ENCODE results near the gene HOXC10. TPM values are rescaled to one million over a fixed set of nuclear protein-coding genes. Genes with fewer than 3 reads are reported as not detected.
A peak's percentile ranks its signal among the peaks of the same experiment; 100 is the strongest.

HOXC10 gene
- total and polyA plus RNA-seq, 2 experiments from 2014 or later, result not detected

DNA sequence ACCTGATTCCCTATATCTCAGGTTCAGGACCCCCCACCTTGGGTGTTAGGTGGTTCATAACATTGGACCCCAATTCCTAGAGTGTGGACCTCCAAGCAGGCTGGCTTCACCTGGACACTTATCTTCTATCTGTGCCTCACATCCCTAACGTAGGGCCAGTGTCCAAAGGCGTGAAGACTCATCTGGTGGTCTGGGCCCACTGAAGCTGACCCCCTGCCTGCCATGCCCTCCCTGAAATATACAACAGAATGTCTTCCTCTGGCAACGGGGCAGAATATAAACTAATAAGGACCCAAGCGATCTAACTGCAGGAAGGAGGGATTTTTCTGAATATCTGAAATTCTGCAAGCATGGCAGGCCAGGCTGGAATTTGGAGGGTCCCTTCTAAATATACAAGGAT lies 40.7 kb upstream of the HOXC10 start (continued):
- TF ChIP-seq JUNB (IDR thresholded peaks at IDR 0.05; ENCODE audit: unreplicated experiment) (no peak), EZH2phosphoT487 (IDR thresholded peaks at IDR 0.05; ENCODE audit: unreplicated experiment) (no peak), STAT1 (IDR thresholded peaks at IDR 0.05; ENCODE audit: unreplicated experiment) (no peak), REST (IDR thresholded peaks at IDR 0.05; ENCODE audit: unreplicated experiment) (no peak)

- Mint-ChIP-seq H3K4me3 (peak overlapping the region; percentile 21; the same call in 1 of the 3 replicates), H3K27ac (no peak overlapping the region), H3K36me3 (ENCODE audit: low read depth) (no peaks in the 10 kb centered on the region; the same call in 2 of the 3 replicates), H3K9me3 (no peaks in the 10 kb centered on the region; the same call in 2 of the 3 replicates), H3K4me1 (peaks cover 10% of the 10 kb centered on the region), H3K27me3 (ENCODE audit: insufficient read depth, low read depth, poor library complexity) (peaks cover 99% of the 10 kb centered on the region)
- Histone ChIP-seq H3F3A (replicated peaks; ENCODE audit: low read depth) (peaks cover 29% of the 10 kb centered on the region), H3K27me3 (ENCODE audit: insufficient read depth) (peaks cover 100% of the 10 kb centered on the region), H3K79me2 (replicated peaks; ENCODE audit: insufficient read depth) (no peaks in the 10 kb centered on the region), H2AFZ (no peak overlapping the region), H3K9me2 (ENCODE audit: insufficient read depth) (no peaks in the 10 kb centered on the region), H3K4me1 (ENCODE audit: insufficient read depth) (peaks cover 25% of the 10 kb centered on the region; the same call in 1 of the 2 replicates), H3K4me2 (no peak overlapping the region), H3K36me3 (ENCODE audit: insufficient read depth) (no peaks in the 10 kb centered on the region), H3K4me3 (0 out of 2 replicates have a peak overlapping the region, but pooled peaks have one; percentile 23), H3K27ac (ENCODE audit: low read depth) (no peak overlapping the region), H4K20me1 (replicated peaks; ENCODE audit: insufficient read depth) (peaks cover 72% of the 10 kb centered on the region)
- DNase-seq (ENCODE audit: low spot score) (peak; percentile 66), ATAC-seq (peak; percentile 57)
- TF ChIP-seq REST (IDR thresholded peaks at IDR 0.05; ENCODE audit: unreplicated experiment) (peak; percentile 20), EZH2phosphoT487 (IDR thresholded peaks at IDR 0.05; ENCODE audit: unreplicated experiment) (peak; percentile 95), STAT1 (IDR thresholded peaks at IDR 0.05; ENCODE audit: unreplicated experiment) (no peak), POLR2AphosphoS5 (IDR thresholded peaks at IDR 0.05; ENCODE audit: low read depth) (no peak), NANOG (IDR thresholded peaks at IDR 0.05; ENCODE audit: borderline replicate concordance) (no peak), ZNF331 (CRISPR knock-in tag; IDR thresholded peaks at IDR 0.05; ENCODE audit: low read depth) (no peak)
- TF ChIP-seq, protein P1, sequence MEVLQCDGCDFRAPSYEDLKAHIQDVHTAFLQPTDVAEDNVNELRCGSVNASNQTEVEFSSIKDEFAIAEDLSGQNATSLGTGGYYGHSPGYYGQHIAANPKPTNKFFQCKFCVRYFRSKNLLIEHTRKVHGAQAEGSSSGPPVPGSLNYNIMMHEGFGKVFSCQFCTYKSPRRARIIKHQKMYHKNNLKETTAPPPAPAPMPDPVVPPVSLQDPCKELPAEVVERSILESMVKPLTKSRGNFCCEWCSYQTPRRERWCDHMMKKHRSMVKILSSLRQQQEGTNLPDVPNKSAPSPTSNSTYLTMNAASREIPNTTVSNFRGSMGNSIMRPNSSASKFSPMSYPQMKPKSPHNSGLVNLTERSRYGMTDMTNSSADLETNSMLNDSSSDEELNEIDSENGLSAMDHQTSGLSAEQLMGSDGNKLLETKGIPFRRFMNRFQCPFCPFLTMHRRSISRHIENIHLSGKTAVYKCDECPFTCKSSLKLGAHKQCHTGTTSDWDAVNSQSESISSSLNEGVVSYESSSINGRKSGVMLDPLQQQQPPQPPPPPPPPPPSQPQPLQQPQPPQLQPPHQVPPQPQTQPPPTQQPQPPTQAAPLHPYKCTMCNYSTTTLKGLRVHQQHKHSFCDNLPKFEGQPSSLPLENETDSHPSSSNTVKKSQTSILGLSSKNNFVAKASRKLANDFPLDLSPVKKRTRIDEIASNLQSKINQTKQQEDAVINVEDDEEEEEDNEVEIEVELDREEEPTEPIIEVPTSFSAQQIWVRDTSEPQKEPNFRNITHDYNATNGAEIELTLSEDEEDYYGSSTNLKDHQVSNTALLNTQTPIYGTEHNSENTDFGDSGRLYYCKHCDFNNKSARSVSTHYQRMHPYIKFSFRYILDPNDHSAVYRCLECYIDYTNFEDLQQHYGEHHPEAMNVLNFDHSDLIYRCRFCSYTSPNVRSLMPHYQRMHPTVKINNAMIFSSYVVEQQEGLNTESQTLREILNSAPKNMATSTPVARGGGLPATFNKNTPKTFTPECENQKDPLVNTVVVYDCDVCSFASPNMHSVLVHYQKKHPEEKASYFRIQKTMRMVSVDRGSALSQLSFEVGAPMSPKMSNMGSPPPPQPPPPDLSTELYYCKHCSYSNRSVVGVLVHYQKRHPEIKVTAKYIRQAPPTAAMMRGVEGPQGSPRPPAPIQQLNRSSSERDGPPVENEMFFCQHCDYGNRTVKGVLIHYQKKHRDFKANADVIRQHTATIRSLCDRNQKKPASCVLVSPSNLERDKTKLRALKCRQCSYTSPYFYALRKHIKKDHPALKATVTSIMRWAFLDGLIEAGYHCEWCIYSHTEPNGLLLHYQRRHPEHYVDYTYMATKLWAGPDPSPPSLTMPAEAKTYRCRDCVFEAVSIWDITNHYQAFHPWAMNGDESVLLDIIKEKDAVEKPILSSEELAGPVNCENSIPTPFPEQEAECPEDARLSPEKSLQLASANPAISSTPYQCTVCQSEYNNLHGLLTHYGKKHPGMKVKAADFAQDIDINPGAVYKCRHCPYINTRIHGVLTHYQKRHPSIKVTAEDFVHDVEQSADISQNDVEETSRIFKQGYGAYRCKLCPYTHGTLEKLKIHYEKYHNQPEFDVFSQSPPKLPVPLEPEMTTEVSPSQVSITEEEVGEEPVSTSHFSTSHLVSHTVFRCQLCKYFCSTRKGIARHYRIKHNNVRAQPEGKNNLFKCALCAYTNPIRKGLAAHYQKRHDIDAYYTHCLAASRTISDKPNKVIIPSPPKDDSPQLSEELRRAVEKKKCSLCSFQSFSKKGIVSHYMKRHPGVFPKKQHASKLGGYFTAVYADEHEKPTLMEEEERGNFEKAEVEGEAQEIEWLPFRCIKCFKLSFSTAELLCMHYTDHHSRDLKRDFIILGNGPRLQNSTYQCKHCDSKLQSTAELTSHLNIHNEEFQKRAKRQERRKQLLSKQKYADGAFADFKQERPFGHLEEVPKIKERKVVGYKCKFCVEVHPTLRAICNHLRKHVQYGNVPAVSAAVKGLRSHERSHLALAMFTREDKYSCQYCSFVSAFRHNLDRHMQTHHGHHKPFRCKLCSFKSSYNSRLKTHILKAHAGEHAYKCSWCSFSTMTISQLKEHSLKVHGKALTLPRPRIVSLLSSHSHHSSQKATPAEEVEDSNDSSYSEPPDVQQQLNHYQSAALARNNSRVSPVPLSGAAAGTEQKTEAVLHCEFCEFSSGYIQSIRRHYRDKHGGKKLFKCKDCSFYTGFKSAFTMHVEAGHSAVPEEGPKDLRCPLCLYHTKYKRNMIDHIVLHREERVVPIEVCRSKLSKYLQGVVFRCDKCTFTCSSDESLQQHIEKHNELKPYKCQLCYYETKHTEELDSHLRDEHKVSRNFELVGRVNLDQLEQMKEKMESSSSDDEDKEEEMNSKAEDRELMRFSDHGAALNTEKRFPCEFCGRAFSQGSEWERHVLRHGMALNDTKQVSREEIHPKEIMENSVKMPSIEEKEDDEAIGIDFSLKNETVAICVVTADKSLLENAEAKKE (CRISPR knock-in tag; IDR thresholded peaks at IDR 0.05), result no peak
Measured at GRCh38 chr12:53944907-53945847, 39.8 kb upstream of the HOXC10 start.

All from GM23338 (cell line).